HG03469 (cell line): Measurements from ENCODE around the gene NCOA3.

ENCODE experiments used
- ATAC-seq: cut with Tn5 transposase; IDR thresholded peaks from one replicate; pipeline ENCODE4 v1.9.1; 2021; ENCODE audit warnings: mild to moderate bottlenecking, moderate library complexity, moderate number of reproducible peaks; ENCODE audit not compliant: unreplicated experiment

The NCOA3 gene

DNA sequence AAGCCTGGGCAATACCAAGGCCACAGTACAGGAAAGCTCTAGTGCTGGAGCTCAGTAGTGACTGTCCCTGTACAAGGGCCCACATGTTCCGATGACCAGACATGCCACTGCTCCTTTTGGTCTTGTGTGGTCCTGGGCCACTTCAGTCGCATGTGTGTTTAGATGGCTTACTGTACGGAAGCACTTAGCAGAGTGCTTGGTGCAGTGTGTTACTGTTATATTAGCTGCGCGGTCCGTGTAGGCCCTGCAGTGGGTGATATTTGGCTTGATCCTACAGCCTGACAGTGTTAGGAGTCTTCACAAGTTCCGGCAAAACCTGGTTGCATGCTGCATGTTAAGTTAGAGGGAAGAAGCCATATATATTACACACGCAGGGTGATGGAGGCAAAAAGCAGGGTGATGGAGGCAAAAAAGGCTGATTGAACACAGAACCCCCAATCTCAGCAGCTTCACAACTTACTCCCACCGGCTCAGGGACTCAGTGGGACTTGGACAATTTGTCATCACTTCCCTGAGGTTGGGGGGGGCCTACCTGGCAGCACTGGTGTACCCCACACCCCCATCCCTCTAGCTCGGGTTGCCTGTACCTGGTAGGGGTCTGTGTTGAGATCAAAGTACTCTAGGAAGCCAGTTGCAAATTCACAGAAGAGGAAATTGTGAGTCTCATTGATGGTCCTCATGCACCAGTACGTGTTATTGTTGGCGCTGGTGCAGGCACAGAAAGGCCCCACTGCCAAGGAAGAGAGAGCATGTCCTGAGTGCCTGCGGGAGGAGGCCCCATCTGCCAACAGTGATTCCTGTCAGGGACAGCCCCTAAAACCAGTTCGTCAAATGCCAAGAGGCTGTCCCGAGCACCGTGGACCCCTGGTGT, 161.0 kb downstream of the NCOA3 start:
- ATAC-seq = no peak

DNA sequence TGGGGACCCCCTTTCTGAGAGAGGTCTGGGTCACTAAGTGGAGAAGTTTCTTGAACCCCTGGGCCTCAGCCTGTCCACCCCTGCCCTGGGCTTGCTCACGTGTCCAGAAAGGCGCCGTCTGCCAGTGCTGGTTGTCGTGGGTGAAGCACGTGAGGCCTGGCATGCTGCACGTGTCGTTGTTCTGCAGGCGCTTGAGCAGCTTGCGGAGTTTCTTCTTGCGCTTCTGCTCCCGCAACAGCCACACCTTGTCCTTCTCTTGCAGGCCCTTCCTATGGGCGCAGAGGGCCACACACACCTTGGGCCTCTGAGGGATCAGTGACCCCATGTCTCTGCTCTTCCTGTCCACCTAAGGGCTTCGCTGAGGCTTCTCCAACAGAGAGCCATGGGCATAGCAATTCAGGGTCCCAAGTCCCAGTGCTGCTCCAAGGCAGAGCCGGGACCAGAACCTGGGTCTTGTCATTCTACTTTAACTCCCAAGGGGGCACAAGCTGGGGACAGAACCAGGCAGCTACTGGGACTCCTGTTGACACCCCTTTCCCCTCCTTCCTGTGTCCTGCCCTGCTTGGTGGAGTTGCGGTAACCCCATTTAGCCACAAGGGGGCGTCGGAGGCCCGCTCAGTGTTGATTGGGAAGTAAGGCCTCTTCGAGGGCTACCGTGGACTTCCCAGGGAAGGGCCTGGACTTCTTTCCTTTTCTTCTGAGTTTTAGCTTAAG, 161.8 kb downstream of the NCOA3 start:
- ATAC-seq = no peak

DNA sequence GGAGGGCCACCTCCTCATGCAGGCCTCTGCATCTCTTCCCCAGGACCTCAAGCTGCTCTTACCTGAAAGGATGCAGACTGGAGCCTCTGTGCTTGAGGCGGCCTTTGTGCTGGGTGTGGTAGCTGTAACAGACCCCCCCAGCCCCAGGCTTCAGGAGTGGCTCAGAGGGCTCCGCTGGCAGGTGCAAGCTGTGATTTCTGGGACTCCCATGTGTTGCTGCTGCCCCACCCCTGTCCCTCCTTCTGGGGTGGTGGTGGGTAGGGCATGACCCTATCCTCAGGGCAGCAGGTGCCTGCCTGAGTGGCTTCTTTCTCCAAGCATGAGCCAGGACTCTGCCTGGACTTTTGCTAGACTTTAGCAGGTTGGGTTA, 162.4 kb downstream of the NCOA3 start:
- no peak for ATAC-seq

DNA sequence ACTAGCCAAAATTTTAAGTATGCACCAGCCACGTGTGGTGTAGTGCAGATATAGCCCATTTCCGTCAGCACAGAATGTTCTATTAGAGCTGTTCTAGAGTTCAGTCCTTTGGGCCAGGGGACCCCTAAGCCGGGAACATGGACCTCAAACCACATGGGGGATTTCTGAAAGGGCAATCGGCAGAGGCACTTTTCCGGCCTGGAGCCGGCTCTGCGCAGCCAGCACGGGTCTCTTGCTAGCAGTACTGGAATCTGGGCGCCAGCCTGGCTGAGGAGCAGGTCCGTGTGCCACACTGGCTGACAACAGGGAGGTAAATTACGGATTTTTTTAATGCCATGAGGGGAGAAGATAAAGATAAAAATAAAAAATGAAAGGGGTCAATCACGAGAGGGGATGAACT, 163.1 kb downstream of the NCOA3 start:
- no peak for ATAC-seq

DNA sequence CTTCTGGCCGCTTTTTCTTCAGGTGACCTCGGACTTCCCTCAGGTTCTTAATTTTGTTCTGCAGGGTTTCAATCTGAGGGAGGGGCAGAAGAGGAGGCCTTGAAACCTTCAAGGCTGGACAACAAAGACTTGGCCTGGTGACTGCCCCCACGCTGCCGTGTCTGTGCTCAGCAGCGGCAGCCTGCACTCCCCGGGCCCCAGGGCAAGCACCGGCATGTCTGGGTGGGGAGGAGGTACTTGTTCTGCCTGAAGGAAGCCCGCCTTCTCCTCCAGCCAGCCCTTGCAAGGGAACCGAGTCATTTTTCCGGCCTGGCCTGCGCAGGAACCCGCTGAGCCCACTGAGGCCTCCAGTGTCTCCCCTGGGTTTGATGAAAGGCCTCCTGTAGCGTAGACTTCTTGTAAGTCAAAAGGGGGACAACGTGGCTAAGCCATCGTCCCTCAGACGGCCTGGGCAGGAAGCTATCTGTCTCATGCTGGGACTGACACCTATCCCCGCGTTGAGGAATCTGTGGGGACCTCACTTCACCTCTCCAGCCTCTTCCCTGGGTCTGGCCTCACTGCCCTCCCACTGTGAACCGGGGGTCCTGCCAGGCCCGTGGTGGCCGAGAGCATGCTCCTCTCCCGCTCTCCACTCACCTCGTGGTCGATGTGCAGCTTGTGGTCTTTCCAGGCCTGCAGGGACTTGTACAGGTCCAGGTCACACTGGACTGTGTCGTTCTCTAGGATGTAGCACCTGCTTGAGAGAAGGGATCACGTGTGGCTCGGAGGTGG, 163.7 kb downstream of the NCOA3 start:
- no peak for ATAC-seq

DNA sequence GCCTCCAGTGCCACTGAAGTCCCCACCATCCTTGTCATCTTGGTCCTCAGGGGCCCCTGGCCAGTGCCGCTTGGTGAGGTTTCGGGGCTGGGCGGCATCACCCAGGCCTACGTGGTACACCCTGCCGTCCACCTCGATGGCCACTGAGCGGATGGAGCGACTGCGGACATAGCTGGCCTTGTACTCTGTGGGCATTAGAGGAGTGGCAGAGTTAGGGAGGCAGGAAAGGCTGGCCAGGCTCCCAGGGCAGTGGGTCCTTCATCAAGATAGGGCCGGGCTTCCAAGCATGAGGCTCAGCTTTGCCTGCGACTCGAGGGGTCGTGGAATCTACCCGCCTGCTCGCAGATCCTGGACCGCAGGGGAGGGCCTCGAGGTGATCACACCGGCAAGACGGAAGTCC, 164.6 kb downstream of the NCOA3 start:
- no peak for ATAC-seq

DNA sequence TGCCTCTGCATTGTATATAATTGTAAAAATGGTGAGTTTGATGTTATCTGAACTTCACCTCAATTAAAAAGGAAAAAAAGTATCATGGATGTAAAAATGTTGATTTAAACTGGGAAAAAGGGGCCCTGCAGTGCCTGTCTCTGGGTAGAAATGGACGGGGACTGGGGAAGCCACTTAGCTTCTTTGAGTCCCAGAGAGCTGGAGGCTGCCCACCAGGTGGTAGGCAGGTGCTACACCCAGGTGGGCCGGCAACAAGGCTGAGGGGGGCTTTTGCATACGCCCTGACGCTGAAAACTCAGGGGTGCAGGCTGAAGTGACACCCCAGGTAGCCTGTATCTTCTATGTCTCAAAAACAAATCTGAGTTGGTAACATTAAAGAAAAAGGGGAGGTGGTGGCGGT, 165.4 kb downstream of the NCOA3 start:
- ATAC-seq = no peak

DNA sequence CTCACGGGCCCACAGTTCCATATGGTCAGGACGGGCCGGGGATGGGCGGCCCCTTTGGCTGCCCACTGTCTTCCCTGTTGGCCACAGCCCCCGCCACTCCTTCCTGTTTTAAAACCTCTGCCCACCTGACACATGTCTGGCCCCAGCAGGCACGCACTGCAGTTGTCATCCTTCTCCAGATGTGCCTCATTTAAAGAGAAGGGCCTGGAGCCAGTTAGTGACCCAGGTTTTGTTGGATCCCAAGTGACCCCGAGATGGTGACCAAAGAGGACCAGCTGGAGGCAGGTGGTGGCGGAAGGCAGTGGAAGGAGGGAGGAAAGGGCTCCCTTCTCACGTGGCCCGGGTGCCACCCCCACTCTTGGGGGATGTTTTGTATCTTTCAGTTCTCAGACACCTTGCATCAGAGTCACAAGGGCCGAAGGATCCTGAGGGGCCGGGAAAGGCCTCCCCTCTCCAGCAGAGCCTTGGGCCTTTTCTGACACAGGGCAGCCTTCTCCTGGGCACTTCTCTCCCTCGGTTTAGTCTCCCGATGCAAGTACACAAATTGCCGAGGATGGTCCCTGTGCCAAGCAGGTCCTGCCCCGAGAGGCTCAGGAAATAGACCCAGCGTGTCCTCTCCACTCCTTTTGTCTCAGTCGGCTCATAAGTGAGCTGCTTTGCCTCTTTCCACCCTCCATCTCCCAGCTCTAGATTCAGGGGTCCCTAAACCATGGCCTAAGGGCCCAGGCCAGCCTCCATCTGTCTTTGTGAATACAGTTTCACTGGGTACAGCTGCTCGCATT, 166.0 kb downstream of the NCOA3 start:
- ATAC-seq = no peak

DNA sequence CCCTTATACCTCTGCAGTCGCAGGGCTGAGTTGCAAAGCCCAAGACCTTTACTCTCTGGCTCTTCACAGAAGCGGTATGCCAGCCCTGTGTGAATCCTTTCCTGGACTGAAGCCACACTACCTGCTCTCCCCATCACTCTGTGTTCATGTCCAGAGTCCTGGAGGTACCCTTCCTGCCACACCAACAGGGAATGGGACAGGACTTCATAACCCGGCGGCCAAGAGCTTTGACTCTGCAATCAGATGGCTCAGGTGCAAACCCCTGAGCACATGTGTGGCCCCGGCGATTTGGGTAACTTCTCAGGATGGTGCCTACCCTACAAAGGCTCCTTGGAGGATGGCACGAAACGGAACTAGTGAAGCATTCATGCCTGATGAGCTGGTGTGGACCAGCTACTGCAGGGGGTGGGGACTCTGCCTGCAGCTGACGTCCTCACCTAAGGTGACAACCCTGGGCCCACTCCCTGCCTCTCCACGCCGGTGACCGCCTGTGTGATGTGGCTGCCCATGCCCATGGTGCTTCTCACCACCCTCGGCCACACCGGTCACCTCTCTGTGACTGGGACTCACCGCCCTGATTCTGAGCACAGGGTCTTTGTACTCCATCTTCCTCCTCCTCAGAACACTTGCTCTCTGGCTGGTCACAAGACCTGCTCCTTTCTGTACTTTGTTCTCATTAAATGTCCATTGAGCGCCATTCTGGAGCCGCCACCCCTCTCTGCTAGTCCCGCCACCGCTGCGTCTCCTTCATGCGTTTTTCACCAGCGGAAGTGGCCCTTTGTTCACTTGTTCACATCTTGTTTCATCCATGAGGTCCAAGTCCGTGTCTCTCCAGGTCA, 166.8 kb downstream of the NCOA3 start:
- no peak for ATAC-seq

DNA sequence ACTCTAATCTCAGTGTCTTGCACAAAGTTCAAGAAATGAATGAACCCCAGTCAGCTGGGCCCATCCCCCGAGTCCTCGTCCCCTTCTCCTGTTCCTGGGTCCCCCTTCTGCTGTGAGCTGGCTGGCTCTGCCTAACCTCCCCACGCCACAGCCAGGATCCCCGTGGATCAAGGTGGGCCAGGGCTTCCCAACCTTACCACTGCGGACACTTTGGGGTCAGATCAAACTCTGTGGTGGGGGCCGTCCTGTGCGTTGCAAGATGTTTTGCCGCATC, 167.4 kb downstream of the NCOA3 start:
- ATAC-seq = no peak

DNA sequence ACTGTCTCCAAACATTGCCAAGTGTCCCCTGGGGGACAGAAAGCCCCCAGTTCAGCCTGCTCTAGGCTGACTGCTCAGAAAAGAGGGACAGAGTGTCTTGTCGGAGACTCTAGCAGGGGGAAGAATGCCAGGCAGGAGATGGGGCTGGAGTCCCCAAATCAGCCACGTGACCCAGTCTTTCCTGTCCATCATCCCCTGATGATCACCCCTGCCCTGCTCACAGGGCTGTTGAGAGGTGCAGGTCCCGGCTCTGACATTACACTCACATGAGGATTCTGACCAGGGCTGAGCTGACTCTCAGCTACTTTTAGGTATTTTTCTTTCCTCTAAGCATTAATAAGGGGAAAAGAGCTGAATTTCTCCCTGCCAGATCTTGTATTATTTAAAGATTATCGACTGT, 167.8 kb downstream of the NCOA3 start:
- no peak for ATAC-seq

DNA sequence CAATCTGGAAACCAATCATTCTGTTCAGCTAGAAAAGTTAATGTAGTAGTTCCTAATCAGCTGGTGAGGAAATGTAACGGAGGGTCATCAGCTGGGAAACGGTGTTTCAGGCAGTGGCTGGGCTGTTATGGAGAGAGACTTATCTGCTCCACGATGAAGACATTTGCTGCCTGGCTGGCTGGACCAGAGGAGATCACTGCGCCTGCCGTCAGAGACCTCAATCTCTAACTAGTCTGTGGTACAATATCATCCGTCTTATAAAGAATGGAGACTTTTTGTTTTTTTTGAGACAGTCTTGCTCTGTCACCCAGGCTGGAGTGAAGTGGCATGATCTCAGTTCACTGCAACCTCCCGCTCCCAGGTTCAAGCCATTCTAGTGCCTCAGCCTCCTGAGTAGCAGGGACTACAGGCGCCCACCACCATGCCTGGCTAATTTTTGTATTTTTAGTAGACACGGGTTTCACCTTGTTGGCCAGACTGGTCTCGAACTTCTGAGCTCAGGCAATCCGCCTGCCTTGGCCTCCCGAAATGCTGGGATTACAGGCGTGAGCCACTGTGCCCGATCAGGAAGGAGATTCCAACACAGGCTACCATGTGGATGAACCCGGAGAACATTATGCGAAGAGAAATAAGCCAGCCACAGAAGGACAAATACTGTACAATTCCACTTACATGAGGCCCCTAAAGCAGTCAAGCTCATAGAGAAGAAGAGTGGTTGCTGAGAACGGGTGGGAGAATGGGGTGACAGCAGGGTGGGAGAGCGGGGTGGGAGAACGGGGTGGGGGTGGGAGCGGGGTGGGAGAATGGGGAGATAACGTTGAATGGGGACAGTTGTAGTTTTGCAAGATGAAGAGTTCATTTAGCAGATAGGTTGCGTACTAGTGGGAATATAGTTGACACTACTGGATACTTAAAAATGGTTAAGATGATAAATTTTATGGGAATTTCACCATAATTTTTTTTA, 168.5 kb downstream of the NCOA3 start:
- ATAC-seq = no peak

DNA sequence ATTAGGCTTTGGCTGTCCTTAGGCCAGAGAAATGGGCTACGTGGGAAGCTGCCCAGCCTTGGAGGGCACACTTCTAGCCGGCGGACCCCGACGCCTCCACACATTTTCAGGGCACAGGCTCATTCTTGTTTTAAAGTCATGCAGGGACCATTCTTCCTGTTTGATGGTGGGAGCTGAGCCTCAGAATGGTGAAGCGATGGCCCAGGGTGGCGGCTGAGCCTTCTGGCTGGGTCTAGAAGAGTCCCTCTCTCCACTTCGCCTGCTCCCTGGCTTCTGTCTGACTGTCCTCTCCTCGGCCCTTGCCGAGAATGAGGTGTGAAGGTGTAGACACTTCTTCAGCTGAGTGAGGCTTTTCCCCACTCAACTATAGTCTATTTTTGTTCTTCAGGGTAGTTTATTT, 169.2 kb downstream of the NCOA3 start:
- ATAC-seq = no peak

DNA sequence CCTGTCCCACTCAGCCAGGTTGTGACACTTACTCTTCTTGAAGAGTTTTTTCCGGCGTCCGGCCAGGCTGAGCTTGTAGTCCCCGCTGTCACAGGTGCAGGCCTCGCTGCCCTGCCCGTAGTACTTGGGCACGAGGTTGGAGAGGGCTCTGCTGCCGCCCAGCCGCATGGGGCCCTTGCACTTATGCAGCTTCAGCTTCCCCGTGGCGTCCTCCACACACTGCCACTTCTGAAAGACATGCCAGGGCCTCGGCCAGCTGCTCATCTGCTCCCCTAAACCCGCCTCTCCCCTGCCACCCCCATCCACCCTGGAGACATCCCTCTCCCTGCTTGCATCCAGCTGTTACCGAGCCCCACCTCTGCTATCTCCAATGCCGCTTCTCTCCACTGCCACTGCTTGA, 170.5 kb downstream of the NCOA3 start:
- no peak for ATAC-seq

DNA sequence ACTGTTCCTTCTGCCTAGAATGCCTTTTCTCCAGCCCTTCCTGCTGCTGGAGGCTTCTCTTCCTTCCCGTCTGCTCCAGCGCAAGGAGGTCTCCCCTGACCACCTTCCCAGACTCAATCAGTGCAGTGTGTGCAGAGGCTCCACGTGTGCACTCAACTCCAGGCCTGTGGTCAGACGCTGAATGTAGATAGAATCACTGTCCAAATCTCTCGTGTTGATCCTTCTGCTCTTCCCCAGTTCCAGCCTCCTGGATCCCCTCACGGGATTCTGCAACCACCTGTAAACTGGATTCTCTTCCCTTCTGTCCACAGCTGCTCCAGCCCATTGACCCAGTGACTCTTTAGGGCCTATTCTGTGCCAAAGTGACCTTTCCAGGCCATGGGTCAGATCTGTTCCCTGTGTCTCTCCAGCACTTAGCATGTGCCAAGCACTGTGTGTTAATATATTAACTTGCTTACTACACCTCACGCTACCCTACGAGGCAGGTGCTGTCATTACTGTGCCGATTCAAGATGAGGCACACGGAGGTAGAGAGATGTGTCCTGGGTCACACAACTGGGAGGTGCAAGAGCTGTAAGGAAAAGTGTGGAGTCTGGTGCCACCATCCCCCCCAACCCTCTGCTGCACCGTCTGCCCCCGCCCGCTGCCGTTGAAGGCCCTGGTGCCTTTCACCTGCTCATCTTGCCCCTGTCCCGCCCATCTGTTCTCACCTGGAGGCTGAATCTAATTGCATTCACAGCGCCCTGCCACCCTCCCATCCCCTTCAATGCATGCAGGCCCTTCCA, 171.4 kb downstream of the NCOA3 start:
- ATAC-seq = no peak

DNA sequence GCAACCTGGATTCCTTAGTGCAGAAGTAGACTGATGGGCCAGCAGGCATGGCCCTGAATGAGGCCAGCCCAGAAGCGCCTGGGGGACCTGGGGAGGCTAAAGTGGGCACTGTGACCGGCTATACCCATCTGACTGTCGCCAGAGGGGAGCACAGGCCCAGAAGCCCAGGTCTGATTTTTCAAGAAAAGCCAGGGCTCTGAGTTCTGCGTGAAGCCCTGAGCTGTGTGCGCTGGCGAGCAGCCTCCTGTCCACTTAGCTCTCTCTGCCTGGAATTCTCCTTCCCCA, 171.9 kb downstream of the NCOA3 start:
- no peak for ATAC-seq

DNA sequence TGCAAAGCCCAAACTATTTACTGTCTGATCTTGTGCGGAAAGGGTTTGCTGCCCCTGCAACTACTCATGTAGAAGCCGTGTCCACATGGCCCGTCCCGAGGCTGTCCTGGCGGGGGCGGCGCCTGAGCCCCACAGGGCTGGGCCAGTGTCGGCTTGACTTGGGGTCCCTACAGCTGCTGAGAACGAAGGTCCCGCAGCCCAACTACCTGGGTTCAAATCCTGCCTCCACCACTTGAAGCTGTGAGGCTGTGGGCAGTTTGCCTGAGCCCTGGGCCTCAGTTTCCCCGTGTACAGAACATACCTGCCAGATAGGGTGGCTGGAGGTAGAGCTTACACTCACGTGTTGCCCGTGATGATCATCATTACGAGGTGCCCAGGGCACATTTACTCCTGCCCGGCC, 172.5 kb downstream of the NCOA3 start:
- ATAC-seq = no peak

DNA sequence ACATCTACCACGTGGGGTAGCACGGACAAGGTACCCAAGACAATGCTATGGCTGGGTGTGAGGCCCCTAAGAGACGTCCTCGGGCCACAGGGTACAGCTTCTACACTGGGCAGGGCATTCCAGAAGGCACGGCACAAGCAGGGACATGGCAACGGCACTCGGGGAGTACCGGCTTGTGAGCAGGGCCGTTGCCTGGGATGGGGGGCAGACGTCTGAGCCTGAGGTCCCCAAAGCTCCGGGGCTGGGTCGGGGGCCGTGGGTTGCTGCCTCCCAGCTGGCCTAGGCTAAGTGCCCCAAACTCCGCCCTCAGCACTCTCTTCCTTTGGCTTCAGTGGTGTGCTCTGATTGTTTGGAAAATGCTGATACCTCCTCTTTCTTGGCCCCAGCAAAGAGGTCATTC, 173.0 kb downstream of the NCOA3 start:
- ATAC-seq = no peak
